HEK293 (cell line): ENCODE data around the gene C1orf185.

ENCODE experiments used
- GFI1B ChIP-seq: fragments of 450-650 bp; formaldehyde crosslinking; IDR thresholded peaks from 2 replicates; pipeline ENCODE4 v1.5.1; 2016; ENCODE audit warnings: missing biosample characterization, missing genetic modification characterization
- TRIM28 ChIP-seq: IDR thresholded peaks from 2 replicates; pipeline ENCODE4 v1.6.1; 2011; ENCODE audit warnings: low read length, control low read depth, borderline replicate concordance
- ZBTB17 ChIP-seq: fragments of 450-650 bp; formaldehyde crosslinking; IDR thresholded peaks from 2 replicates; pipeline ENCODE4 v1.5.1; 2016; ENCODE audit warnings: missing biosample characterization, missing genetic modification characterization
- ZBTB48 ChIP-seq: fragments of 450-650 bp; formaldehyde crosslinking; IDR thresholded peaks from 2 replicates; pipeline ENCODE4 v1.5.1; 2016; ENCODE audit warnings: missing biosample characterization, missing genetic modification characterization
- ZBTB7A ChIP-seq: fragments of 450-650 bp; formaldehyde crosslinking; IDR thresholded peaks from 2 replicates; pipeline ENCODE4 v1.5.1; 2016; ENCODE audit warnings: low read depth, missing biosample characterization, missing genetic modification characterization
- ZEB2 ChIP-seq: fragments of 450-650 bp; formaldehyde crosslinking; IDR thresholded peaks from 2 replicates; pipeline ENCODE4 v1.5.1; 2016; ENCODE audit warnings: missing biosample characterization, missing genetic modification characterization
- ZNF169 ChIP-seq: fragments of 450-650 bp; formaldehyde crosslinking; IDR thresholded peaks from 2 replicates; pipeline ENCODE4 v1.5.1; 2016; ENCODE audit warnings: missing biosample characterization, missing genetic modification characterization
- ZNF211 ChIP-seq: fragments of 450-650 bp; formaldehyde crosslinking; IDR thresholded peaks from 2 replicates; pipeline ENCODE4 v1.5.1; 2016; ENCODE audit warnings: low read depth, missing biosample characterization, missing genetic modification characterization
- ZNF266 ChIP-seq: fragments of 450-650 bp; formaldehyde crosslinking; IDR thresholded peaks from 2 replicates; pipeline ENCODE4 v1.5.1; 2016; ENCODE audit warnings: missing biosample characterization, missing genetic modification characterization, low read depth
- ZNF510 ChIP-seq: fragments of 450-650 bp; formaldehyde crosslinking; IDR thresholded peaks from 2 replicates; pipeline ENCODE4 v1.5.1; 2018; ENCODE audit warnings: mild to moderate bottlenecking, missing genetic modification characterization, missing biosample characterization; ENCODE audit not compliant: insufficient replicate concordance
- TF ChIP-seq, protein P1 (sequence below): fragments of 450-650 bp; formaldehyde crosslinking; IDR thresholded peaks from 2 replicates; pipeline ENCODE4 v1.5.1; 2016; ENCODE audit warnings: missing biosample characterization, missing genetic modification characterization
- TF ChIP-seq, protein P2 (sequence below): fragments of 450-650 bp; formaldehyde crosslinking; IDR thresholded peaks from 2 replicates; pipeline ENCODE4 v1.5.1; 2016; ENCODE audit warnings: missing biosample characterization, missing genetic modification characterization, low read depth

DNA sequence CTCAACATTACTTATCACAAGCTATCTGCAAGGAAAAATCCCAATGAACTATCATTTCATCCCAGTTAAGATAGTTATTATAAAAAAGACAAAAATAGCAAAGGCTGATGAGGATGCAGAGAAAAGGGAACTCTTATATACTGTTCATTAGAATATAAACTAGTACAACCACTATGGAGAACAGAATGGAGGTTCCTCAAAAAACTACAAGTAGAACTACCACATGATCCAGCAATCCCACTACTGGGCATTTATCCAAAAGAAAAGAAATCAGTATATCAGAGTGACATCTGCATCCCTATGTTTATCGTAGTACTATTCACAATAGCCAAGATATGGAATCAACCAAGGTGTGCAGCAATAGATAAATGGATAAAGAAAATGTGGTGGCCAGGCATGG lies 4.9 kb upstream of the C1orf185 start:
- TF ChIP-seq ZBTB48 (tag by site-specific recombination) (no peak), ZNF169 (no peak), ZBTB17 (tag by site-specific recombination) (no peak), ZNF510 (tag by site-specific recombination) (no peak), ZNF211 (tag by site-specific recombination) (no peak), ZNF266 (tag by site-specific recombination) (no peak), ZEB2 (tag by site-specific recombination) (no peak), ZBTB7A (tag by site-specific recombination) (no peak), TRIM28 (no peak), GFI1B (no peak)
- TF ChIP-seq, protein P1, sequence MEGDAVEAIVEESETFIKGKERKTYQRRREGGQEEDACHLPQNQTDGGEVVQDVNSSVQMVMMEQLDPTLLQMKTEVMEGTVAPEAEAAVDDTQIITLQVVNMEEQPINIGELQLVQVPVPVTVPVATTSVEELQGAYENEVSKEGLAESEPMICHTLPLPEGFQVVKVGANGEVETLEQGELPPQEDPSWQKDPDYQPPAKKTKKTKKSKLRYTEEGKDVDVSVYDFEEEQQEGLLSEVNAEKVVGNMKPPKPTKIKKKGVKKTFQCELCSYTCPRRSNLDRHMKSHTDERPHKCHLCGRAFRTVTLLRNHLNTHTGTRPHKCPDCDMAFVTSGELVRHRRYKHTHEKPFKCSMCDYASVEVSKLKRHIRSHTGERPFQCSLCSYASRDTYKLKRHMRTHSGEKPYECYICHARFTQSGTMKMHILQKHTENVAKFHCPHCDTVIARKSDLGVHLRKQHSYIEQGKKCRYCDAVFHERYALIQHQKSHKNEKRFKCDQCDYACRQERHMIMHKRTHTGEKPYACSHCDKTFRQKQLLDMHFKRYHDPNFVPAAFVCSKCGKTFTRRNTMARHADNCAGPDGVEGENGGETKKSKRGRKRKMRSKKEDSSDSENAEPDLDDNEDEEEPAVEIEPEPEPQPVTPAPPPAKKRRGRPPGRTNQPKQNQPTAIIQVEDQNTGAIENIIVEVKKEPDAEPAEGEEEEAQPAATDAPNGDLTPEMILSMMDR (tag by site-specific recombination), result no peak
- TF ChIP-seq, protein P2, sequence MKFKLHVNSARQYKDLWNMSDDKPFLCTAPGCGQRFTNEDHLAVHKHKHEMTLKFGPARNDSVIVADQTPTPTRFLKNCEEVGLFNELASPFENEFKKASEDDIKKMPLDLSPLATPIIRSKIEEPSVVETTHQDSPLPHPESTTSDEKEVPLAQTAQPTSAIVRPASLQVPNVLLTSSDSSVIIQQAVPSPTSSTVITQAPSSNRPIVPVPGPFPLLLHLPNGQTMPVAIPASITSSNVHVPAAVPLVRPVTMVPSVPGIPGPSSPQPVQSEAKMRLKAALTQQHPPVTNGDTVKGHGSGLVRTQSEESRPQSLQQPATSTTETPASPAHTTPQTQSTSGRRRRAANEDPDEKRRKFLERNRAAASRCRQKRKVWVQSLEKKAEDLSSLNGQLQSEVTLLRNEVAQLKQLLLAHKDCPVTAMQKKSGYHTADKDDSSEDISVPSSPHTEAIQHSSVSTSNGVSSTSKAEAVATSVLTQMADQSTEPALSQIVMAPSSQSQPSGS (tag by site-specific recombination), result no peak
